H1 (cell line): ENCODE data around the gene EPB41L3.
"Not testable (repeated sequence)": the region's sequence is repeated elsewhere in the genome, so short reads cannot be mapped to it uniquely, and the experiment has no call there.

Experiments used
- CHD1 ChIP-seq: IDR thresholded peaks from 2 replicates; pipeline ENCODE4 v1.6.1; 2012; ENCODE audit warnings: low read depth, low read length, improper control_type of control experiment
- CTCF ChIP-seq, 3 experiments: IDR thresholded peaks; 1 replicate in 2 of 3; 2 replicates in 1 of 3; pipeline versions ENCODE4 v1.5.1 to v1.6.1; 2011; ENCODE audit warnings: low read length in 3 of 3, mild to moderate bottlenecking in 3 of 3, inconsistent platforms in 2 of 3, low read depth in 1 of 3, moderate library complexity in 1 of 3; ENCODE audit not compliant: insufficient read depth in 1 of 3; ENCODE audit errors: control extremely low read depth in 1 of 3
- EGR1 ChIP-seq: IDR thresholded peaks from 2 replicates; pipeline ENCODE4 v1.6.1; 2011; ENCODE audit warnings: low read depth, low read length, borderline replicate concordance
- EP300 ChIP-seq, 2 experiments: IDR thresholded peaks; 1 replicate in 1 of 2; 2 replicates in 1 of 2; pipeline ENCODE4 v1.6.1; 2011 to 2012; ENCODE audit warnings: low read depth in 2 of 2, low read length in 2 of 2, mild to moderate bottlenecking in 2 of 2, borderline replicate concordance in 1 of 2, inconsistent platforms in 1 of 2, moderate library complexity in 1 of 2
- EZH2 ChIP-seq: fragments of 200-600 bp; sonication (generic); IDR thresholded peaks from 2 replicates; pipeline ENCODE4 v1.7.1; 2012; ENCODE audit warnings: low read depth, mild to moderate bottlenecking, moderate library complexity, low read length, inconsistent platforms; ENCODE audit not compliant: severe bottlenecking
- JUN ChIP-seq: IDR thresholded peaks from 2 replicates; pipeline ENCODE4 v1.6.1; 2011; ENCODE audit warnings: low read depth, mild to moderate bottlenecking, improper control_type of control experiment, low read length
- KDM5A ChIP-seq: fragments of 200-600 bp; IDR thresholded peaks from 2 replicates; pipeline ENCODE4 v1.7.1; 2012; ENCODE audit warnings: mild to moderate bottlenecking, low read length, inconsistent platforms, mixed read lengths
- MAFK ChIP-seq: IDR thresholded peaks from 2 replicates; pipeline ENCODE4 v1.6.1; 2012; ENCODE audit warnings: low read depth, mild to moderate bottlenecking, improper control_type of control experiment, low read length
- POLR2A ChIP-seq, 2 experiments: IDR thresholded peaks; 1 replicate in 1 of 2; 2 replicates in 1 of 2; pipeline ENCODE4 v1.6.1; 2011; ENCODE audit warnings: low read depth in 2 of 2, low read length in 2 of 2, mild to moderate bottlenecking in 2 of 2; ENCODE audit errors: control extremely low read depth in 1 of 2
- SP2 ChIP-seq: IDR thresholded peaks from 2 replicates; pipeline ENCODE4 v1.6.1; 2012; ENCODE audit warnings: mild to moderate bottlenecking, low read length, inconsistent platforms
- SRF ChIP-seq: IDR thresholded peaks from 2 replicates; pipeline ENCODE4 v1.6.1; 2011; ENCODE audit warnings: mild to moderate bottlenecking, low read depth, low read length, moderate library complexity
- TCF12 ChIP-seq: IDR thresholded peaks from 2 replicates; pipeline ENCODE4 v1.6.1; 2011; ENCODE audit warnings: low read depth, mild to moderate bottlenecking, low read length
- TF ChIP-seq, protein P1 (sequence below): IDR thresholded peaks from 2 replicates; pipeline ENCODE4 v1.6.1; 2012; ENCODE audit warnings: inconsistent platforms
- TF ChIP-seq, protein P2 (sequence below): fragments of 300-600 bp; sonication (generic); IDR thresholded peaks from 2 replicates; pipeline ENCODE4 v1.7.1; 2012; ENCODE audit warnings: low read length, moderate library complexity, mild to moderate bottlenecking, inconsistent platforms; ENCODE audit not compliant: insufficient replicate concordance

GRCh38 chr18:5488044-5488443, 55.8 kb downstream of the EPB41L3 start:
- not testable (repeated sequence) for TF ChIP-seq SRF; CTCF (IDR thresholded peaks at IDR 0.05; ENCODE audit: control extremely low read depth in 1 of 3, insufficient read depth in 1 of 3, low read depth in 1 of 3, low read length in 3 of 3); EGR1; MAFK; POLR2A (IDR thresholded peaks at IDR 0.05; ENCODE audit: control extremely low read depth in 1 of 2, low read depth in 2 of 2, low read length in 2 of 2); SP2; TCF12; EP300 (IDR thresholded peaks at IDR 0.05; ENCODE audit: borderline replicate concordance in 1 of 2, low read depth in 2 of 2, low read length in 2 of 2); KDM5A; JUN; EZH2; CHD1
- TF ChIP-seq, protein P1, sequence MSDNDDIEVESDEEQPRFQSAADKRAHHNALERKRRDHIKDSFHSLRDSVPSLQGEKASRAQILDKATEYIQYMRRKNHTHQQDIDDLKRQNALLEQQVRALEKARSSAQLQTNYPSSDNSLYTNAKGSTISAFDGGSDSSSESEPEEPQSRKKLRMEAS, result not testable (repeated sequence)
- TF ChIP-seq, protein P2, sequence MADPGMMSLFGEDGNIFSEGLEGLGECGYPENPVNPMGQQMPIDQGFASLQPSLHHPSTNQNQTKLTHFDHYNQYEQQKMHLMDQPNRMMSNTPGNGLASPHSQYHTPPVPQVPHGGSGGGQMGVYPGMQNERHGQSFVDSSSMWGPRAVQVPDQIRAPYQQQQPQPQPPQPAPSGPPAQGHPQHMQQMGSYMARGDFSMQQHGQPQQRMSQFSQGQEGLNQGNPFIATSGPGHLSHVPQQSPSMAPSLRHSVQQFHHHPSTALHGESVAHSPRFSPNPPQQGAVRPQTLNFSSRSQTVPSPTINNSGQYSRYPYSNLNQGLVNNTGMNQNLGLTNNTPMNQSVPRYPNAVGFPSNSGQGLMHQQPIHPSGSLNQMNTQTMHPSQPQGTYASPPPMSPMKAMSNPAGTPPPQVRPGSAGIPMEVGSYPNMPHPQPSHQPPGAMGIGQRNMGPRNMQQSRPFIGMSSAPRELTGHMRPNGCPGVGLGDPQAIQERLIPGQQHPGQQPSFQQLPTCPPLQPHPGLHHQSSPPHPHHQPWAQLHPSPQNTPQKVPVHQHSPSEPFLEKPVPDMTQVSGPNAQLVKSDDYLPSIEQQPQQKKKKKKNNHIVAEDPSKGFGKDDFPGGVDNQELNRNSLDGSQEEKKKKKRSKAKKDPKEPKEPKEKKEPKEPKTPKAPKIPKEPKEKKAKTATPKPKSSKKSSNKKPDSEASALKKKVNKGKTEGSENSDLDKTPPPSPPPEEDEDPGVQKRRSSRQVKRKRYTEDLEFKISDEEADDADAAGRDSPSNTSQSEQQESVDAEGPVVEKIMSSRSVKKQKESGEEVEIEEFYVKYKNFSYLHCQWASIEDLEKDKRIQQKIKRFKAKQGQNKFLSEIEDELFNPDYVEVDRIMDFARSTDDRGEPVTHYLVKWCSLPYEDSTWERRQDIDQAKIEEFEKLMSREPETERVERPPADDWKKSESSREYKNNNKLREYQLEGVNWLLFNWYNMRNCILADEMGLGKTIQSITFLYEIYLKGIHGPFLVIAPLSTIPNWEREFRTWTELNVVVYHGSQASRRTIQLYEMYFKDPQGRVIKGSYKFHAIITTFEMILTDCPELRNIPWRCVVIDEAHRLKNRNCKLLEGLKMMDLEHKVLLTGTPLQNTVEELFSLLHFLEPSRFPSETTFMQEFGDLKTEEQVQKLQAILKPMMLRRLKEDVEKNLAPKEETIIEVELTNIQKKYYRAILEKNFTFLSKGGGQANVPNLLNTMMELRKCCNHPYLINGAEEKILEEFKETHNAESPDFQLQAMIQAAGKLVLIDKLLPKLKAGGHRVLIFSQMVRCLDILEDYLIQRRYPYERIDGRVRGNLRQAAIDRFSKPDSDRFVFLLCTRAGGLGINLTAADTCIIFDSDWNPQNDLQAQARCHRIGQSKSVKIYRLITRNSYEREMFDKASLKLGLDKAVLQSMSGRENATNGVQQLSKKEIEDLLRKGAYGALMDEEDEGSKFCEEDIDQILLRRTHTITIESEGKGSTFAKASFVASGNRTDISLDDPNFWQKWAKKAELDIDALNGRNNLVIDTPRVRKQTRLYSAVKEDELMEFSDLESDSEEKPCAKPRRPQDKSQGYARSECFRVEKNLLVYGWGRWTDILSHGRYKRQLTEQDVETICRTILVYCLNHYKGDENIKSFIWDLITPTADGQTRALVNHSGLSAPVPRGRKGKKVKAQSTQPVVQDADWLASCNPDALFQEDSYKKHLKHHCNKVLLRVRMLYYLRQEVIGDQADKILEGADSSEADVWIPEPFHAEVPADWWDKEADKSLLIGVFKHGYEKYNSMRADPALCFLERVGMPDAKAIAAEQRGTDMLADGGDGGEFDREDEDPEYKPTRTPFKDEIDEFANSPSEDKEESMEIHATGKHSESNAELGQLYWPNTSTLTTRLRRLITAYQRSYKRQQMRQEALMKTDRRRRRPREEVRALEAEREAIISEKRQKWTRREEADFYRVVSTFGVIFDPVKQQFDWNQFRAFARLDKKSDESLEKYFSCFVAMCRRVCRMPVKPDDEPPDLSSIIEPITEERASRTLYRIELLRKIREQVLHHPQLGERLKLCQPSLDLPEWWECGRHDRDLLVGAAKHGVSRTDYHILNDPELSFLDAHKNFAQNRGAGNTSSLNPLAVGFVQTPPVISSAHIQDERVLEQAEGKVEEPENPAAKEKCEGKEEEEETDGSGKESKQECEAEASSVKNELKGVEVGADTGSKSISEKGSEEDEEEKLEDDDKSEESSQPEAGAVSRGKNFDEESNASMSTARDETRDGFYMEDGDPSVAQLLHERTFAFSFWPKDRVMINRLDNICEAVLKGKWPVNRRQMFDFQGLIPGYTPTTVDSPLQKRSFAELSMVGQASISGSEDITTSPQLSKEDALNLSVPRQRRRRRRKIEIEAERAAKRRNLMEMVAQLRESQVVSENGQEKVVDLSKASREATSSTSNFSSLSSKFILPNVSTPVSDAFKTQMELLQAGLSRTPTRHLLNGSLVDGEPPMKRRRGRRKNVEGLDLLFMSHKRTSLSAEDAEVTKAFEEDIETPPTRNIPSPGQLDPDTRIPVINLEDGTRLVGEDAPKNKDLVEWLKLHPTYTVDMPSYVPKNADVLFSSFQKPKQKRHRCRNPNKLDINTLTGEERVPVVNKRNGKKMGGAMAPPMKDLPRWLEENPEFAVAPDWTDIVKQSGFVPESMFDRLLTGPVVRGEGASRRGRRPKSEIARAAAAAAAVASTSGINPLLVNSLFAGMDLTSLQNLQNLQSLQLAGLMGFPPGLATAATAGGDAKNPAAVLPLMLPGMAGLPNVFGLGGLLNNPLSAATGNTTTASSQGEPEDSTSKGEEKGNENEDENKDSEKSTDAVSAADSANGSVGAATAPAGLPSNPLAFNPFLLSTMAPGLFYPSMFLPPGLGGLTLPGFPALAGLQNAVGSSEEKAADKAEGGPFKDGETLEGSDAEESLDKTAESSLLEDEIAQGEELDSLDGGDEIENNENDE, result not testable (repeated sequence)
